ENCODE results near the gene SDK1. TPM values are rescaled to one million over a fixed set of nuclear protein-coding genes. Genes with fewer than 3 reads are reported as not detected.

SDK1 gene
- total and polyA plus RNA-seq, 2 experiments from 2014 or later: 2.1 to 10.0 TPM

GRCh38 chr7:4091767-4092166 is 790.7 kb downstream of the SDK1 start (continued):
- TF ChIP-seq, protein P1, sequence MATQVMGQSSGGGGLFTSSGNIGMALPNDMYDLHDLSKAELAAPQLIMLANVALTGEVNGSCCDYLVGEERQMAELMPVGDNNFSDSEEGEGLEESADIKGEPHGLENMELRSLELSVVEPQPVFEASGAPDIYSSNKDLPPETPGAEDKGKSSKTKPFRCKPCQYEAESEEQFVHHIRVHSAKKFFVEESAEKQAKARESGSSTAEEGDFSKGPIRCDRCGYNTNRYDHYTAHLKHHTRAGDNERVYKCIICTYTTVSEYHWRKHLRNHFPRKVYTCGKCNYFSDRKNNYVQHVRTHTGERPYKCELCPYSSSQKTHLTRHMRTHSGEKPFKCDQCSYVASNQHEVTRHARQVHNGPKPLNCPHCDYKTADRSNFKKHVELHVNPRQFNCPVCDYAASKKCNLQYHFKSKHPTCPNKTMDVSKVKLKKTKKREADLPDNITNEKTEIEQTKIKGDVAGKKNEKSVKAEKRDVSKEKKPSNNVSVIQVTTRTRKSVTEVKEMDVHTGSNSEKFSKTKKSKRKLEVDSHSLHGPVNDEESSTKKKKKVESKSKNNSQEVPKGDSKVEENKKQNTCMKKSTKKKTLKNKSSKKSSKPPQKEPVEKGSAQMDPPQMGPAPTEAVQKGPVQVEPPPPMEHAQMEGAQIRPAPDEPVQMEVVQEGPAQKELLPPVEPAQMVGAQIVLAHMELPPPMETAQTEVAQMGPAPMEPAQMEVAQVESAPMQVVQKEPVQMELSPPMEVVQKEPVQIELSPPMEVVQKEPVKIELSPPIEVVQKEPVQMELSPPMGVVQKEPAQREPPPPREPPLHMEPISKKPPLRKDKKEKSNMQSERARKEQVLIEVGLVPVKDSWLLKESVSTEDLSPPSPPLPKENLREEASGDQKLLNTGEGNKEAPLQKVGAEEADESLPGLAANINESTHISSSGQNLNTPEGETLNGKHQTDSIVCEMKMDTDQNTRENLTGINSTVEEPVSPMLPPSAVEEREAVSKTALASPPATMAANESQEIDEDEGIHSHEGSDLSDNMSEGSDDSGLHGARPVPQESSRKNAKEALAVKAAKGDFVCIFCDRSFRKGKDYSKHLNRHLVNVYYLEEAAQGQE (IDR thresholded peaks at IDR 0.05; ENCODE audit: unreplicated experiment): no peak
- TF ChIP-seq ETS1 (IDR thresholded peaks at IDR 0.05): no peak

DNA sequence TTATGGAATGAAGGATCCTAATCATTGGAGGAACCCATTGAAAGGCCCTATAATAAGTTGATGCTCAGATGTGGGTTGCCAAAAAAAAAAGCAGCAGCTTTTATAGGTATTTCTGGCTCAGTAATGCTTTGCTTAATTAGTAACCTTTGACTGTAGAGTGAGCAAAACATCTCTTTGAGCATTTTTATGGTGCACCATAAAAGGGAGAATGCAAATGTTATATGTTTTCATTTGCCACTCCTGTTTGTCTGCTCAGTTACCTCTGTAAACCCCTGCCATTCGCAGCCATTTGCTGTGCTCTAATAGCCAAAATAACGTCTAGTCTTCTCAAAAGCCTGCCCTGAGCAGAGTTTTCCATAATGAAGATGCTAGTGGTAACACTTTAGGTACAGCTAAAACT is 792.0 kb downstream of the SDK1 start:
- Histone ChIP-seq H3K4me2 (no peak overlapping the region), H3K27ac (ENCODE audit: low read depth) (no peak overlapping the region), H3K27me3 (ENCODE audit: insufficient read depth) (no peaks in the 10 kb centered on the region), H3F3A (replicated peaks; ENCODE audit: low read depth) (no peaks in the 10 kb centered on the region), H3K79me2 (replicated peaks; ENCODE audit: insufficient read depth) (no peaks in the 10 kb centered on the region), H3K36me3 (ENCODE audit: insufficient read depth) (no peaks in the 10 kb centered on the region), H4K20me1 (replicated peaks; ENCODE audit: insufficient read depth) (no peaks in the 10 kb centered on the region), H3K9me2 (ENCODE audit: insufficient read depth) (0 out of 2 replicates have a peak, but pooled peaks cover 4% of the 10 kb centered on the region), H3K4me1 (ENCODE audit: insufficient read depth) (no peaks in the 10 kb centered on the region), H2AFZ (no peak overlapping the region), H3K4me3 (no peak overlapping the region)
- TF ChIP-seq EZH2phosphoT487 (IDR thresholded peaks at IDR 0.05; ENCODE audit: unreplicated experiment) (no peak), ZNF331 (CRISPR knock-in tag; IDR thresholded peaks at IDR 0.05; ENCODE audit: low read depth) (no peak), ETS1 (IDR thresholded peaks at IDR 0.05) (no peak), STAT1 (IDR thresholded peaks at IDR 0.05; ENCODE audit: unreplicated experiment) (no peak), JUNB (IDR thresholded peaks at IDR 0.05; ENCODE audit: unreplicated experiment) (no peak), CTCF (conservative IDR thresholded peaks at IDR 0.05; ENCODE audit: low read depth in 2 of 2) (no peak)
- TF ChIP-seq, protein P1 (IDR thresholded peaks at IDR 0.05; ENCODE audit: unreplicated experiment): no peak
- ATAC-seq (no peak), DNase-seq (ENCODE audit: low spot score) (no peak)
- Mint-ChIP-seq H3K36me3 (ENCODE audit: low read depth) (peaks cover 21% of the 10 kb centered on the region), H3K27me3 (ENCODE audit: insufficient read depth, low read depth, poor library complexity) (peaks cover 3% of the 10 kb centered on the region), H3K4me1 (no peaks in the 10 kb centered on the region), H3K27ac (no peak overlapping the region), H3K9me3 (peaks cover 30% of the 10 kb centered on the region), H3K4me3 (no peak overlapping the region)

All from GM23338 (cell line).